Pancreas (tissue), 10 donors: ENCODE results near the gene ECE2. TPM values are rescaled to one million over a fixed set of nuclear protein-coding genes. Genes with fewer than 3 reads are reported as not detected.

Experiments
- ATAC-seq, 4 donors: fragments of 200-7000 bp; cut with Tn5 transposase; one replicate each; pipeline versions ENCODE4 v1.8.0 to v1.9.1; 2020; ENCODE audit warnings: mild to moderate bottlenecking in 4 of 4, moderate library complexity in 4 of 4
- DNase-seq, 6 donors: peaks; one replicate each; pipeline ENCODE4 v3.0.0-alpha.2; 2020
- FAIRE-seq: peaks from 2 replicates; lab custom pipeline; 2012; peaks lifted over from hg19 to GRCh38; lab: Jason Lieb, UNC
- H3K27ac ChIP-seq, 4 donors: fragments of 200-600 bp; sonication (generic); 1 replicate in 3 of 4; 2 replicates in 1 of 4; pipeline versions ENCODE4 v1.5.0 to v1.8.0; 2020
- H3K27me3 ChIP-seq, 4 donors: fragments of 200-600 bp; one replicate each; pipeline ENCODE4 v1.8.0; 2021
- H3K36me3 ChIP-seq, 3 donors: fragments of 200-600 bp; sonication (generic) in 1 of 3; one replicate each; pipeline versions ENCODE4 v1.5.0 to v1.8.0; 2020 to 2021
- H3K4me1 ChIP-seq, 3 donors: fragments of 200-600 bp; one replicate each; pipeline ENCODE4 v1.8.0; 2021
- H3K4me3 ChIP-seq, 4 donors: fragments of 200-600 bp; sonication (generic) in 2 of 4; one replicate each; pipeline versions ENCODE4 v1.5.0 to v1.8.0; 2020 to 2021
- H3K9me3 ChIP-seq, 4 donors: fragments of 200-600 bp; one replicate each; pipeline ENCODE4 v1.8.0; 2021
- WGBS, 2 donors: extraction: QIAGEN DNeasy Blood & Tissue Kit; methylation state at CpG; one replicate each; pipeline ENCODE4 v1.1.7; 2013; 5-methylcytosine and 5-hydroxymethylcytosine counted together
- intact Hi-C, 3 donors: fragments of 100-400 bp; cut with DNase I; formaldehyde crosslinking; loops; one replicate each; pipeline versions ENCODE4 v1.11.1 to v1.14.2; 2022
- polyA plus RNA-seq, 2 donors: library from polyadenylated mRNA; stranded (reverse); fragments of 200-250 nt; gene quantifications; one replicate each; pipeline ENCODE4 v1.2.3, GENCODE V29; 2013
- total RNA-seq, 6 donors: library from RNA; stranded (reverse); fragmentation: NEBNext Ultra II Directional in 4 of 6; extraction: Animal tissue kit (Norgen Biotek cat#: 25700) in 4 of 6; gene quantifications; one replicate each; pipeline versions ENCODE4 v1.2.1 to v1.2.4, GENCODE V29; 2021 to 2023
- TF ChIP-seq, protein P1 (sequence below), 4 donors: fragments of 200-600 bp; sonication (generic) in 3 of 4; IDR thresholded peaks; one replicate each; pipeline versions ENCODE4 v1.5.0 to v1.8.0; 2021; ENCODE audit warnings: antibody characterized with exemption in 4 of 4
- donor health status: healthy with polysubstance abuse.
- donor health status: DM: no; HTN: no; CAD: no; lungs with moderate emphysema.
- donor health status: DM: no; HTN: no; CAD: no.
- donor health status: control.
- donor health status: control.
- donor health status: Bipolar disorder and iron deficiency.
- donor health status: DM: yes; HTN: yes; CAD: no.
- donor health status: DM: no; HTN: no; CAD: no.
- donor health status: DM: no; HTN: no; CAD: no.
- donor health status: DM: yes; HTN: yes; CAD: no.

The ECE2 gene
- total and polyA plus RNA-seq, 8 donors: 6.3 to 25.4 (median 8.8) TPM

DNA sequence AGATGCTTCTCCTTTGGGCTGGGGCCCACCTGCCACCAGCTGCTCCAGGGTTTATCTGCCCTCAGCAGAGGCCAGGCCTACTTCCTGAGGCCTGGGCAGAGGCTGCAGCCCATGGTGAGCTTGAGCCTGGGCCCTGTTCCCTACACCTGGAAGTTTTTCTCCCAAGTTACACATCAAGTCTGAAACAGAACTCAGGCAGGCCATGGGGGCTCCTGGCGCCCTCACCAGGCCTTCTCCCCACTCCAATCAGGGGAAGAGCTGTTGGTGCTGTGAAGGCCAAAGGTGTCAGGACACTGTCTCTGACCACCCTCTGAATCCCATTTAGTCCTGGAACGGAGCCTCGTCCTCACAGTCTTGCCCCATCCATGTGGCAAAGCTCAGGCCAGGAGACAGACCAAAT is 39.2 kb upstream of the ECE2 start:
- no peak for FAIRE-seq

DNA sequence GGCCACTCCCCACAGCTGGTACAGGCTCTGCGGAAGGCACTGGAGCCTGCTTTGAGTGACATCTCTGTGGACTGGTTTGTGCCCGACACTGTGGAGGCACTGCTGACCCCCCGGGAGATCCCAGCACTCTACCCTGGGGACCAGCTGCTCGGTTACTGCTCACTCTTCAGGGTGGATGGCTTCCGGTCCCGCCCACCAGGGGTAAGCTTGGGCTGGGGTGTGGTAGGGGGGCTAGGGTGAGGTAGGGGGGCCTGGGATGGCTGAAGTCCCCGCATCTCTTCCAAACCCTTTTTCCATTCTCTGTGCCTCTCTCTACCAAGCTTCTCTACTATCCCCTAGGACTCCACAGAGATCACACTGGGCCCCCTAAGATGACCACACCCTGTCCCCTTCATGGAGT is 38.6 kb upstream of the ECE2 start:
- intact Hi-C loops: loop anchor here in 1 of 3 donors (10.0 kb wide), 2 partner anchors 92 to 342 kb away; no protein-coding TSS in a partner anchor
- TF ChIP-seq, protein P1, sequence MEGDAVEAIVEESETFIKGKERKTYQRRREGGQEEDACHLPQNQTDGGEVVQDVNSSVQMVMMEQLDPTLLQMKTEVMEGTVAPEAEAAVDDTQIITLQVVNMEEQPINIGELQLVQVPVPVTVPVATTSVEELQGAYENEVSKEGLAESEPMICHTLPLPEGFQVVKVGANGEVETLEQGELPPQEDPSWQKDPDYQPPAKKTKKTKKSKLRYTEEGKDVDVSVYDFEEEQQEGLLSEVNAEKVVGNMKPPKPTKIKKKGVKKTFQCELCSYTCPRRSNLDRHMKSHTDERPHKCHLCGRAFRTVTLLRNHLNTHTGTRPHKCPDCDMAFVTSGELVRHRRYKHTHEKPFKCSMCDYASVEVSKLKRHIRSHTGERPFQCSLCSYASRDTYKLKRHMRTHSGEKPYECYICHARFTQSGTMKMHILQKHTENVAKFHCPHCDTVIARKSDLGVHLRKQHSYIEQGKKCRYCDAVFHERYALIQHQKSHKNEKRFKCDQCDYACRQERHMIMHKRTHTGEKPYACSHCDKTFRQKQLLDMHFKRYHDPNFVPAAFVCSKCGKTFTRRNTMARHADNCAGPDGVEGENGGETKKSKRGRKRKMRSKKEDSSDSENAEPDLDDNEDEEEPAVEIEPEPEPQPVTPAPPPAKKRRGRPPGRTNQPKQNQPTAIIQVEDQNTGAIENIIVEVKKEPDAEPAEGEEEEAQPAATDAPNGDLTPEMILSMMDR (IDR thresholded peaks at IDR 0.05): no peak

More for the DNA sequence above, 39.2 kb upstream of the ECE2 start:
- H3K4me3 ChIP-seq: no peak overlapping the region
- DNase-seq: no peak
- no peaks in the 10 kb centered on the region for H3K36me3 ChIP-seq
- H3K27me3 ChIP-seq: no peaks in the 10 kb centered on the region
- intact Hi-C loops: loop anchor here in 1 of 3 donors (10.0 kb wide), 2 partner anchors 92 to 342 kb away; no protein-coding TSS in a partner anchor
- 82 to 93% methylated on average over 3 of the region's 3 CpGs for WGBS, 2 donors
- TF ChIP-seq, protein P1 (IDR thresholded peaks at IDR 0.05): no peak
- H3K9me3 ChIP-seq: no peaks in the 10 kb centered on the region
- H3K27ac ChIP-seq: no peak overlapping the region
- no peak for ATAC-seq
- peaks cover 0 to 7% (median 0%) of the 10 kb centered on the region in 3 donors for H3K4me1 ChIP-seq

DNA sequence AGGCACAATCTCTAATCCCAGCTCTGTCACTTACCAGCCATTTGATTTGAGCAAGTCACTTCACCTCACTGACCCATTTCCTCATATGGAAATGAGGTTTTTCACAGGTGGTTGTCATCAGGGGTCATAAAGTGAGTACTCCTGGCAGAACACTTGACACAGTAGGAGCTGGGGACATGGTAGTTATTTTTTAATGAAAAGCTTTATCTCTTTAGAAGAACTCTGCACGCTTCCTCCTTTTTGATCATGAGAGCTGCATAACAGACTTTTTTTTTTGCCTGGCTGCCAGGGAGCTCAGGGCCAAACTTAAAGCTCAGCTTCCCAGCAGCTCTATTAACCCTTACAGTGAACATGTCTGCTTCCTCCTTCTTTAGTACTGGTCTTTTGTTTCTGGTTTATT is 38.0 kb upstream of the ECE2 start:
- FAIRE-seq (no peak), DNase-seq (no peak), ATAC-seq (no peak)
- Histone ChIP-seq H3K36me3 (peaks cover 0 to 5% (median 0%) of the 10 kb centered on the region in 3 donors), H3K27me3 (no peaks in the 10 kb centered on the region), H3K4me3 (no peak overlapping the region), H3K4me1 (peaks cover 0 to 8% (median 0%) of the 10 kb centered on the region in 3 donors), H3K9me3 (no peaks in the 10 kb centered on the region), H3K27ac (no peak overlapping the region)
- WGBS, 2 donors: 39 to 55% methylated on average over 1 of the region's 1 CpG
- TF ChIP-seq, protein P1 (IDR thresholded peaks at IDR 0.05): no peak
- intact Hi-C loops: loop anchor here in 1 of 3 donors (10.0 kb wide), 2 partner anchors 93 to 343 kb away; no protein-coding TSS in a partner anchor

More for the DNA sequence above, 38.6 kb upstream of the ECE2 start:
- Histone ChIP-seq H3K27me3 (no peaks in the 10 kb centered on the region), H3K9me3 (no peaks in the 10 kb centered on the region), H3K36me3 (no peaks in the 10 kb centered on the region), H3K4me3 (no peak overlapping the region), H3K4me1 (peaks cover 0 to 8% (median 0%) of the 10 kb centered on the region in 3 donors), H3K27ac (no peak overlapping the region)
- FAIRE-seq (no peak), ATAC-seq (no peak), DNase-seq (no peak)
- 80 to 85% methylated on average over 7 of the region's 7 CpGs for WGBS, 2 donors

DNA sequence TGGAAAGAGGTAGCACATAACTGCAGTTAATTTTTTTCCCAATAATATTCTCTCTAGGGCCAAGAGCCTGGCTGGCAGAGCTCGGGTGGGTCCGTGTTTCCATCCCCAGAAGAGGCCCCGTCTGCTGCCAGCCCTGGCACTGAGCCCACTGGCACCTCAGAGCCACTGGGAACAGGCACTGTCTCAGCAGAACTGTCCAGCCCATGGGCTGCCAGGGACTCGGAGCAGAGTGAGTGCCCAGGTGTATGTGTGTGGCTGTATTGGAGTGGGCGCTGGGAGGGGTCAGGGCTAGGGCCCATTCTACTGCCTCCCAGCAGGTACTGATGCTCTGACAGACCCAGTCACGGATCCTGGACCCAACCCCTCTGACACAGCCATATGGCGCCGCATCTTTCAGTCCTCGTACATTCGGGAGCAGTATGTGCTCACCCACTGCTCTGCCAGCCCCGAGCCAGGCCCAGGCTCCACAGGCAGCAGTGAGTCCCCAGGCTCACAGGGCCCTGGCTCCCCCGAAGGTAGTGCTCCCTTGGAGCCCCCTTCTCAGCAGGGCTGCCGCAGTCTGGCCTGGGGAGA is 37.5 kb upstream of the ECE2 start:
- intact Hi-C loops: loop anchor here in 1 of 3 donors (10.0 kb wide), 2 partner anchors 94 to 344 kb away; no protein-coding TSS in a partner anchor
- no peak overlapping the region for H3K4me3 ChIP-seq
- no peak for ATAC-seq
- 67 to 73% methylated on average over 13 of the region's 13 CpGs for WGBS, 2 donors
- DNase-seq: no peak
- peaks cover 0 to 8% (median 0%) of the 10 kb centered on the region in 3 donors for H3K4me1 ChIP-seq
- peaks cover 0 to 10% (median 5%) of the 10 kb centered on the region in 3 donors for H3K36me3 ChIP-seq
- no peak overlapping the region for H3K27ac ChIP-seq
- no peaks in the 10 kb centered on the region for H3K9me3 ChIP-seq
- H3K27me3 ChIP-seq: no peaks in the 10 kb centered on the region
- FAIRE-seq: no peak
- TF ChIP-seq, protein P1 (IDR thresholded peaks at IDR 0.05): no peak

DNA sequence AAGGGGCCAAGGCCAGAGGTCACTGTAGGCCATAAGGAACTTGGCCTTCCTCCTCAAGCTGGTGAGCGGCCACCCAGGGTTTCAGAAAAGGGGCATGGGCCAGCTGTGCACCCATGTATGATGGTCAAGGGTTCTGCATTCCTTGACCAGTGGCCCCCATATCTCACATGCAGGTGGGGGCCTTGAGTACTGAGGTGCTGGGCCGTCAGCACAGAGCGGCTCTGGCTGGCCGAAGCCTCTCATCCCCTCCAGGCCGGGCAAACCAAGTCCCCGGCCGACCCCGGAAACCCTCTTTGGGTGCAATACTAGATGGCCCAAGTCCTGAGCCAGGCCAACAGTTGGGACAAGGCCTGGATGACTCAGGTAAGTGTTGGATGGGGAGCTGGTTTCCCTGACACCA is 36.6 kb upstream of the ECE2 start:
- no peak for FAIRE-seq
- intact Hi-C loops: loop anchor here in 1 of 3 donors (10.0 kb wide), 2 partner anchors 94 to 344 kb away; no protein-coding TSS in a partner anchor
- Histone ChIP-seq H3K4me1 (peaks cover 0 to 8% (median 0%) of the 10 kb centered on the region in 3 donors), H3K27ac (no peak overlapping the region), H3K9me3 (no peaks in the 10 kb centered on the region), H3K36me3 (peaks cover 0 to 13% (median 12%) of the 10 kb centered on the region in 3 donors), H3K27me3 (no peaks in the 10 kb centered on the region), H3K4me3 (no peak overlapping the region)
- no peak for DNase-seq
- TF ChIP-seq, protein P1 (IDR thresholded peaks at IDR 0.05): no peak
- 90% methylated on average over 8 of the region's 8 CpGs for WGBS, 2 donors
- no peak for ATAC-seq
